Endodermal cell (in vitro differentiated cells): ENCODE data around the gene ADARB1. TPM values are rescaled to one million over a fixed set of nuclear protein-coding genes. Genes with fewer than 3 reads are reported as not detected.

ENCODE experiments used
- DNase-seq: peaks from one replicate; pipeline ENCODE4 v3.0.0-alpha.2; 2017
- H3K27ac ChIP-seq: 2 replicates; pipeline ENCODE4 v1.5.1; 2013; ENCODE audit warnings: mild to moderate bottlenecking, low read depth, low read length, moderate library complexity
- H3K27me3 ChIP-seq: 2 replicates; pipeline ENCODE4 v1.6.1; 2013; ENCODE audit warnings: mild to moderate bottlenecking, low read length, moderate library complexity; ENCODE audit not compliant: insufficient read depth, control insufficient read depth, poor library complexity, severe bottlenecking
- H3K36me3 ChIP-seq: 2 replicates; pipeline ENCODE4 v1.7.0; 2013; ENCODE audit warnings: mild to moderate bottlenecking, low read length, moderate library complexity; ENCODE audit not compliant: control insufficient read depth, insufficient read depth
- H3K4me1 ChIP-seq: one replicate; pipeline ENCODE4 v1.7.0; 2013; ENCODE audit warnings: low read length; ENCODE audit not compliant: control insufficient read depth, insufficient read depth
- H3K4me3 ChIP-seq: 2 replicates; pipeline ENCODE4 v1.5.1; 2013; ENCODE audit warnings: mild to moderate bottlenecking, low read length, moderate library complexity
- H3K9ac ChIP-seq: 2 replicates; pipeline ENCODE4 v1.6.1; 2013; ENCODE audit warnings: mild to moderate bottlenecking, low read length, moderate library complexity; ENCODE audit not compliant: poor library complexity, severe bottlenecking; ENCODE audit errors: extremely low read depth
- H3K9me3 ChIP-seq: 2 replicates; pipeline ENCODE4 v1.6.1; 2013; ENCODE audit warnings: mild to moderate bottlenecking, low read length, moderate library complexity; ENCODE audit not compliant: control insufficient read depth
- H3K27ac Mint-ChIP-seq: 2 replicates; pipeline ENCODE4 v1.8.0; 2020; ENCODE audit warnings: mixed read lengths
- H3K27me3 Mint-ChIP-seq: 2 replicates; pipeline ENCODE4 v1.8.0; 2021; ENCODE audit warnings: mild to moderate bottlenecking, mixed read lengths; ENCODE audit not compliant: insufficient read depth
- H3K36me3 Mint-ChIP-seq: 2 replicates; pipeline ENCODE4 v1.8.0; 2020; ENCODE audit warnings: low read depth, mixed read lengths
- H3K4me1 Mint-ChIP-seq: 2 replicates; pipeline ENCODE4 v1.8.0; 2020; ENCODE audit warnings: mixed read lengths
- H3K4me3 Mint-ChIP-seq: 2 replicates; pipeline ENCODE4 v1.8.0; 2020; ENCODE audit warnings: mild to moderate bottlenecking, moderate library complexity, mixed read lengths
- H3K9me3 Mint-ChIP-seq: 2 replicates; pipeline ENCODE4 v1.8.0; 2020; ENCODE audit warnings: mild to moderate bottlenecking, mixed read lengths
- CTCF ChIP-seq: fragments of 200-600 bp; sonication (generic); conservative IDR thresholded peaks from 2 replicates; pipeline ENCODE4 v1.5.0; 2021; ENCODE audit warnings: antibody characterized with exemption, mild to moderate bottlenecking
- WGBS, 2 experiments: methylation state at CpG; one replicate each; pipeline versions ENCODE4 v1.1.5 to v1.1.7; 2013; ENCODE audit warnings: missing lambda C conversion rate in 2 of 2, mixed read lengths in 1 of 2; ENCODE audit not compliant: insufficient coverage in 1 of 2, insufficient read length in 1 of 2; 5-methylcytosine and 5-hydroxymethylcytosine counted together
- total RNA-seq, 2 donors: library from RNA; stranded (reverse); fragmentation: NEBNext Ultra II Directional in 1 of 2; extraction: Animal tissue kit (Norgen Biotek cat#: 25700) in 1 of 2; gene quantifications; 2 replicates in 1 of 2; 3 replicates in 1 of 2; pipeline ENCODE4 v1.2.1, GENCODE V29; 2021

Gene ADARB1
- total RNA-seq, 2 donors from 2014 or later = 11.5 to 20.1 TPM

GRCh38 chr21:45116066-45116465 lies 41.7 kb downstream of the ADARB1 start:
- Histone ChIP-seq H3K36me3 (no peaks in the 10 kb centered on the region), H3K27me3 (no peaks in the 10 kb centered on the region), H3K27ac (no peak overlapping the region), H3K4me1 (no peaks in the 10 kb centered on the region), H3K4me3 (no peak overlapping the region), H3K9me3 (no peaks in the 10 kb centered on the region), H3K9ac (no peak overlapping the region)
- H3K36me3 Mint-ChIP-seq = no peaks in the 10 kb centered on the region
- 91% methylated on average over 6 of the region's 6 CpGs; no CpG with 5 or more reads in 1 of the 2 experiments for WGBS, 2 experiments
- no peak overlapping the region for H3K4me3 Mint-ChIP-seq
- peaks cover 9% of the 10 kb centered on the region for H3K4me1 Mint-ChIP-seq
- no peaks in the 10 kb centered on the region for H3K27me3 Mint-ChIP-seq
- no peaks in the 10 kb centered on the region for H3K9me3 Mint-ChIP-seq
- no peak for TF ChIP-seq CTCF
- DNase-seq = no peak
- no peak overlapping the region for H3K27ac Mint-ChIP-seq

GRCh38 chr21:45117314-45117713 lies 42.9 kb downstream of the ADARB1 start:
- Histone ChIP-seq H3K27me3 (no peaks in the 10 kb centered on the region), H3K4me3 (no peak overlapping the region), H3K4me1 (no peaks in the 10 kb centered on the region), H3K9ac (no peak overlapping the region), H3K27ac (no peak overlapping the region), H3K36me3 (no peaks in the 10 kb centered on the region), H3K9me3 (no peaks in the 10 kb centered on the region)
- Mint-ChIP-seq H3K36me3 (no peaks in the 10 kb centered on the region), H3K4me3 (no peak overlapping the region), H3K4me1 (peaks cover 15% of the 10 kb centered on the region), H3K9me3 (no peaks in the 10 kb centered on the region), H3K27me3 (no peaks in the 10 kb centered on the region), H3K27ac (no peak overlapping the region)
- TF ChIP-seq CTCF = no peak
- WGBS, 2 experiments = 96 to 97% methylated on average over 5 to 6 of the region's 6 CpGs
- no peak for DNase-seq

- DNase-seq = no peak
- no peaks in the 10 kb centered on the region for H3K4me1 ChIP-seq
- 87 to 100% methylated on average over 1 of the region's 2 CpGs for WGBS, 2 experiments
- H3K9me3 ChIP-seq = no peaks in the 10 kb centered on the region
- Mint-ChIP-seq H3K27me3 (no peaks in the 10 kb centered on the region), H3K9me3 (no peaks in the 10 kb centered on the region), H3K4me3 (no peak overlapping the region), H3K36me3 (no peaks in the 10 kb centered on the region), H3K4me1 (peaks cover 15% of the 10 kb centered on the region), H3K27ac (no peak overlapping the region)
- no peaks in the 10 kb centered on the region for H3K36me3 ChIP-seq
- H3K27ac ChIP-seq = no peak overlapping the region
- H3K9ac ChIP-seq = no peak overlapping the region
- no peak overlapping the region for H3K4me3 ChIP-seq
- no peaks in the 10 kb centered on the region for H3K27me3 ChIP-seq
- TF ChIP-seq CTCF = no peak
Measured at GRCh38 chr21:45118099-45118498, 43.7 kb downstream of the ADARB1 start.
